Measurements from ENCODE around the gene COG5. TPM values are rescaled to one million over a fixed set of nuclear protein-coding genes. Genes with fewer than 3 reads are reported as not detected.

The COG5 gene
- total RNA-seq, 1 donor from 2014 or later: 40.8 TPM

- peaks cover 40% of the 10 kb centered on the region for H3K36me3 ChIP-seq
- TF ChIP-seq CTCF (IDR thresholded peaks at IDR 0.05; ENCODE audit: borderline replicate concordance): no peak
These were observed 354.2 kb downstream of the COG5 start for GRCh38 chr7:107209565-107209964.

GRCh38 chr7:107208563-107208962, 355.2 kb downstream of the COG5 start:
- no peak for TF ChIP-seq CTCF (IDR thresholded peaks at IDR 0.05; ENCODE audit: borderline replicate concordance)
- Histone ChIP-seq H3K27me3 (ENCODE audit: low read depth) (no peaks in the 10 kb centered on the region), H3K4me1 (peaks cover 45% of the 10 kb centered on the region), H3K27ac (replicated peaks) (peak overlapping the region; percentile 87), H3K4me3 (no peak overlapping the region), H3K9me3 (replicated peaks) (peaks cover 4% of the 10 kb centered on the region), H3K36me3 (peaks cover 50% of the 10 kb centered on the region)
- no peak for DNase-seq
- intact Hi-C loops (cut with micrococcal nuclease): loop anchor here (10.0 kb wide), 2 partner anchors 76 to 256 kb away; no protein-coding TSS in a partner anchor

More at GRCh38 chr7:107209565-107209964, 354.2 kb downstream of the COG5 start:
- intact Hi-C loops (cut with micrococcal nuclease): loop anchor here (10.0 kb wide), 2 partner anchors 75 to 255 kb away; no protein-coding TSS in a partner anchor
- no peaks in the 10 kb centered on the region for H3K27me3 ChIP-seq (ENCODE audit: low read depth)
- no peak for DNase-seq
- H3K4me3 ChIP-seq: no peak overlapping the region
- H3K9me3 ChIP-seq (replicated peaks): peaks cover 14% of the 10 kb centered on the region
- H3K4me1 ChIP-seq: peaks cover 49% of the 10 kb centered on the region
- H3K27ac ChIP-seq (replicated peaks): peak overlapping the region; percentile 87

- DNase-seq: no peak
- H3K9me3 ChIP-seq (replicated peaks): no peaks in the 10 kb centered on the region
- no peak overlapping the region for H3K4me3 ChIP-seq
- peaks cover 55% of the 10 kb centered on the region for H3K36me3 ChIP-seq
- H3K27me3 ChIP-seq (ENCODE audit: low read depth): no peaks in the 10 kb centered on the region
- TF ChIP-seq CTCF (IDR thresholded peaks at IDR 0.05; ENCODE audit: borderline replicate concordance): no peak
- H3K4me1 ChIP-seq: peaks cover 41% of the 10 kb centered on the region
- peak overlapping the region; percentile 87 for H3K27ac ChIP-seq (replicated peaks)
- intact Hi-C loops (cut with micrococcal nuclease): loop anchor here (10.0 kb wide), 2 partner anchors 77 to 257 kb away; no protein-coding TSS in a partner anchor
These were observed 355.6 kb downstream of the COG5 start for GRCh38 chr7:107208024-107208521.

- intact Hi-C loops (cut with micrococcal nuclease): loop anchor here (10.0 kb wide), 2 partner anchors 77 to 257 kb away; no protein-coding TSS in a partner anchor
- H3K27ac ChIP-seq (replicated peaks): peak overlapping the region; percentile 87
- H3K27me3 ChIP-seq (ENCODE audit: low read depth): no peaks in the 10 kb centered on the region
- TF ChIP-seq CTCF (IDR thresholded peaks at IDR 0.05; ENCODE audit: borderline replicate concordance): no peak
- no peak overlapping the region for H3K4me3 ChIP-seq
- DNase-seq: no peak
- H3K36me3 ChIP-seq: peaks cover 61% of the 10 kb centered on the region
- H3K4me1 ChIP-seq: peaks cover 45% of the 10 kb centered on the region
- H3K9me3 ChIP-seq (replicated peaks): no peaks in the 10 kb centered on the region
These were observed 356.3 kb downstream of the COG5 start for GRCh38 chr7:107207459-107207858.

- Histone ChIP-seq H3K9me3 (replicated peaks) (no peaks in the 10 kb centered on the region), H3K27me3 (ENCODE audit: low read depth) (no peaks in the 10 kb centered on the region), H3K36me3 (peaks cover 69% of the 10 kb centered on the region), H3K4me3 (no peak overlapping the region), H3K27ac (replicated peaks) (peak overlapping the region; percentile 87), H3K4me1 (peaks cover 51% of the 10 kb centered on the region)
- no peak for TF ChIP-seq CTCF (IDR thresholded peaks at IDR 0.05; ENCODE audit: borderline replicate concordance)
- DNase-seq: no peak
- intact Hi-C loops (cut with micrococcal nuclease): loop anchor here (10.0 kb wide), 2 partner anchors 78 to 258 kb away; no protein-coding TSS in a partner anchor
These were observed 357.0 kb downstream of the COG5 start for GRCh38 chr7:107206706-107207105.
